CD14-positive monocyte (primary cell): ENCODE measurements around the gene SYNE3. TPM values are rescaled to one million over a fixed set of nuclear protein-coding genes. Genes with fewer than 3 reads are reported as not detected.

Source experiments
- DNase-seq, 3 donors: peaks; one replicate each; pipeline ENCODE4 v3.0.0-alpha.2; 2011 to 2022
- H2AFZ ChIP-seq: 2 replicates; pipeline ENCODE4 v1.6.0; 2012; ENCODE audit warnings: mild to moderate bottlenecking, low read depth, low read length, inconsistent platforms; ENCODE audit not compliant: insufficient read depth, poor library complexity, severe bottlenecking
- H3K27ac ChIP-seq, 2 donors: 1 replicate in 1 of 2; 2 replicates in 1 of 2; pipeline ENCODE4 v1.5.1; 2012 to 2013; ENCODE audit warnings: low read length in 2 of 2, control low read depth in 1 of 2, inconsistent platforms in 1 of 2, low read depth in 1 of 2, mild to moderate bottlenecking in 1 of 2
- H3K27me3 ChIP-seq, 2 donors: one replicate each; pipeline versions ENCODE4 v1.6.0 to v1.6.1; 2011 to 2013; ENCODE audit warnings: low read length in 2 of 2; ENCODE audit not compliant: control insufficient read depth in 2 of 2, insufficient read depth in 2 of 2
- H3K36me3 ChIP-seq, 2 donors: replicated peaks in 1 of 2; 1 replicate in 1 of 2; 2 replicates in 1 of 2; pipeline versions ENCODE4 v1.5.1 to v1.6.1; 2012 to 2013; ENCODE audit warnings: low read length in 2 of 2, control low read depth in 1 of 2, inconsistent platforms in 1 of 2, mild to moderate bottlenecking in 1 of 2; ENCODE audit not compliant: insufficient read depth in 2 of 2, control insufficient read depth in 1 of 2
- H3K4me1 ChIP-seq, 2 donors: 1 replicate in 1 of 2; 2 replicates in 1 of 2; pipeline versions ENCODE4 v1.5.1 to v1.6.1; 2012 to 2013; ENCODE audit warnings: low read length in 2 of 2, control low read depth in 1 of 2, inconsistent platforms in 1 of 2, mild to moderate bottlenecking in 1 of 2, moderate library complexity in 1 of 2; ENCODE audit not compliant: insufficient read depth in 2 of 2, control insufficient read depth in 1 of 2
- H3K4me2 ChIP-seq: replicated peaks from 2 replicates; pipeline ENCODE3; 2012; ENCODE audit warnings: low read length, moderate library complexity, mild to moderate bottlenecking; ENCODE audit not compliant: poor library complexity, severe bottlenecking; ENCODE audit errors: extremely low read depth
- H3K4me3 ChIP-seq, 3 experiments: fragments of 200-600 bp in 1 of 3; sonication (generic) in 1 of 3; replicated peaks in 1 of 3; 1 replicate in 2 of 3; 2 replicates in 1 of 3; pipeline ENCODE4 v1.5.1; 2011 to 2013; ENCODE audit warnings: low read length in 3 of 3, mild to moderate bottlenecking in 3 of 3, control low read depth in 2 of 3, low read depth in 2 of 3, inconsistent platforms in 1 of 3, moderate library complexity in 1 of 3
- H3K79me2 ChIP-seq: 2 replicates; pipeline ENCODE4 v1.6.0; 2012; ENCODE audit warnings: mild to moderate bottlenecking, control low read depth, inconsistent platforms, low read length, moderate library complexity; ENCODE audit not compliant: insufficient read depth
- H3K9ac ChIP-seq: 2 replicates; pipeline ENCODE4 v1.6.0; 2017; ENCODE audit warnings: low read length, mild to moderate bottlenecking; ENCODE audit not compliant: insufficient read depth, poor library complexity, severe bottlenecking
- H3K9me3 ChIP-seq, 2 donors: replicated peaks in 1 of 2; 1 replicate in 1 of 2; 2 replicates in 1 of 2; pipeline versions ENCODE4 v1.5.1 to v1.6.1; 2012 to 2013; ENCODE audit warnings: low read length in 2 of 2, control low read depth in 1 of 2; ENCODE audit not compliant: control insufficient read depth in 1 of 2, insufficient read depth in 1 of 2
- H4K20me1 ChIP-seq: 2 replicates; pipeline ENCODE4 v1.6.0; 2012; ENCODE audit warnings: mild to moderate bottlenecking, low read length, control low read depth, moderate library complexity; ENCODE audit not compliant: insufficient read depth
- H3K27ac Mint-ChIP-seq, 7 donors: one replicate each; pipeline ENCODE4 v1.8.0; 2020; ENCODE audit warnings: mild to moderate bottlenecking in 7 of 7, mixed read lengths in 7 of 7, moderate library complexity in 6 of 7, inconsistent platforms in 2 of 7
- H3K27me3 Mint-ChIP-seq, 3 donors: one replicate each; pipeline ENCODE4 v1.8.0; 2021 to 2022; ENCODE audit warnings: low read depth in 3 of 3, mild to moderate bottlenecking in 3 of 3, mixed read lengths in 3 of 3, moderate library complexity in 3 of 3, inconsistent platforms in 1 of 3
- H3K36me3 Mint-ChIP-seq, 2 donors: one replicate each; pipeline ENCODE4 v1.8.0; 2020; ENCODE audit warnings: mixed read lengths in 2 of 2, inconsistent platforms in 1 of 2, mild to moderate bottlenecking in 1 of 2
- H3K4me1 Mint-ChIP-seq: one replicate; pipeline ENCODE4 v1.8.0; 2020; ENCODE audit warnings: mild to moderate bottlenecking, mixed read lengths
- H3K4me3 Mint-ChIP-seq, 2 donors: one replicate each; pipeline ENCODE4 v1.8.0; 2020; ENCODE audit warnings: mild to moderate bottlenecking in 2 of 2, mixed read lengths in 2 of 2, moderate library complexity in 1 of 2
- H3K9me3 Mint-ChIP-seq, 7 donors: one replicate each; pipeline ENCODE4 v1.8.0; 2020 to 2022; ENCODE audit warnings: mixed read lengths in 7 of 7, mild to moderate bottlenecking in 6 of 7, moderate library complexity in 6 of 7, inconsistent platforms in 2 of 7
- CTCF ChIP-seq: fragments of 200-600 bp; IDR thresholded peaks from one replicate; pipeline ENCODE4 v1.8.0; 2022; ENCODE audit warnings: antibody characterized with exemption, mild to moderate bottlenecking
- WGBS: methylation state at CpG from one replicate; pipeline ENCODE4 v1.1.5; 2013; ENCODE audit warnings: missing lambda C conversion rate; ENCODE audit not compliant: insufficient coverage; 5-methylcytosine and 5-hydroxymethylcytosine counted together
- intact Hi-C, 2 donors: fragments of 100-400 bp; cut with micrococcal nuclease; formaldehyde crosslinking; loops; one replicate each; pipeline versions ENCODE4 v1.15.0 to v1.15.1; 2023
- polyA plus RNA-seq, 3 donors: library from polyadenylated mRNA; depleted of rRNA in 1 of 3; unstranded in 2 of 3; stranded (reverse) in 1 of 3; fragments of 300-500 nt in 2 of 3; fragments of >200 nt in 1 of 3; fragmentation: Illumina TruSeq in 2 of 3; gene quantifications; 1 replicate in 2 of 3; 2 replicates in 1 of 3; pipeline ENCODE4 v1.2.3, GENCODE V29; 2012 to 2021

Gene SYNE3
- polyA plus RNA-seq, 3 donors, result 2.6 to 26.1 (median 3.5) TPM

- no peaks in the 10 kb centered on the region for H3K4me1 ChIP-seq
- Mint-ChIP-seq H3K9me3 (peaks cover 0 to 1% (median 0%) of the 10 kb centered on the region in 7 donors), H3K27me3 (peaks cover 0 to 4% (median 1%) of the 10 kb centered on the region in 3 donors), H3K4me1 (no peaks in the 10 kb centered on the region), H3K36me3 (no peaks in the 10 kb centered on the region), H3K27ac (no peak overlapping the region), H3K4me3 (no peak overlapping the region)
- 88% methylated on average over 9 of the region's 10 CpGs for WGBS
- H3K79me2 ChIP-seq, result no peaks in the 10 kb centered on the region
- no peak overlapping the region for H2AFZ ChIP-seq
- H3K27ac ChIP-seq, result no peak overlapping the region
- no peak for DNase-seq
- no peak overlapping the region for H3K9ac ChIP-seq
- H3K27me3 ChIP-seq, result no peaks in the 10 kb centered on the region
- intact Hi-C loops, result no loop called here
- TF ChIP-seq CTCF, result no peak
- H3K4me3 ChIP-seq, result no peak overlapping the region
- no peaks in the 10 kb centered on the region for H4K20me1 ChIP-seq
- no peaks in the 10 kb centered on the region for H3K9me3 ChIP-seq
- H3K4me2 ChIP-seq, result no peak overlapping the region
- H3K36me3 ChIP-seq, result no peaks in the 10 kb centered on the region
Measured at GRCh38 chr14:95555053-95555452, 38.6 kb upstream of the SYNE3 start.

GRCh38 chr14:95553141-95553540 lies 36.7 kb upstream of the SYNE3 start:
- intact Hi-C loops, result no loop called here
- Histone ChIP-seq H3K79me2 (no peaks in the 10 kb centered on the region), H3K36me3 (no peaks in the 10 kb centered on the region), H3K9ac (no peak overlapping the region), H3K27ac (no peak overlapping the region), H2AFZ (no peak overlapping the region), H3K9me3 (no peaks in the 10 kb centered on the region), H3K4me1 (no peaks in the 10 kb centered on the region), H3K4me2 (no peak overlapping the region), H4K20me1 (no peaks in the 10 kb centered on the region), H3K4me3 (no peak overlapping the region), H3K27me3 (no peaks in the 10 kb centered on the region)
- no peak for TF ChIP-seq CTCF
- peak overlapping the region in 1 of 7 donors; percentile 38 for H3K27ac Mint-ChIP-seq
- H3K27me3 Mint-ChIP-seq, result peaks cover 0 to 4% (median 1%) of the 10 kb centered on the region in 3 donors
- no peak for DNase-seq
- H3K36me3 Mint-ChIP-seq, result peaks cover 2 to 5% of the 10 kb centered on the region in 2 donors
- H3K4me1 Mint-ChIP-seq, result no peaks in the 10 kb centered on the region
- H3K4me3 Mint-ChIP-seq, result no peak overlapping the region
- peaks cover 0 to 2% (median 0%) of the 10 kb centered on the region in 7 donors for H3K9me3 Mint-ChIP-seq
- WGBS, result 100% methylated on average over 3 of the region's 7 CpGs
